Measurements from ENCODE around the gene STXBP6. TPM values are rescaled to one million over a fixed set of nuclear protein-coding genes. Genes with fewer than 3 reads are reported as not detected.
A peak's percentile ranks its signal among the peaks of the same experiment; 100 is the strongest.

The STXBP6 gene
- total and polyA plus RNA-seq, 2 of the 13 experiments (the other 11 are each of a cell fraction or from before 2014, with no cell fraction given), result 35.3 to 42.8 TPM

DNA sequence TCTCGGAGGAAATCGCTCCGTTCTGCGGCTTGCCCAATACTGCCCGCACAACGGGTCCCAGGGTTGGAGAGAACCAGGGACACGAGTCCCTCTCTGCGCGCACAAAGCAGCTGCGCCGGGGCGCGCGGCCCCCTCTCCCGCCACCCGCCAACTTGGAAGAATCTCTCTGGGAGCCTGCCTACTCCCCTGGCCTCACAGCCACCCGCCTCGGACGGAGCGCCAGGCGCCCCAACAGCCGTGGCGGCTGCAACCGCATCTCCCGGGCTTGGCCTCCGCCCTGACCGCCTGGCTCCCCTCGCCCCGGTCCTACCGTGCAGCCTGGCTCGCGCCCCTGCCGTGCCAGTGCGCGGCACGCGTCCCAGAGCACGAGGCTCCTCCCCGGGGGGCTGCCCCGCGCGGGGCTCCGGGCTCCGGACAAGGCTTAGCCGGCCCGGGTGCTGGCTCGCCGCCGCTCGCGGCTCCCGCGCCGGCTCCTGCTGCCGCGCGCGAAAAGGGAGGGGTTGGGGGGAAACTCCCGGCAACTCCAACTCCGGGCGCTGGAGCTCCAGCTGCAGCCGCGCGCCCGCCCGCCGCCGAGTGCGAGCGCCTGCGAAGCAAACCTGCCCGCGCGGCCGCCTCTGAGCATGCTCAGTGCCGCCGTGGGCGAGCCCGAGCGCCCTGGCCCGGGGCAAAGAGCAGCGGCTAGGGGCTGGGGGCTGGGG is at the start of gene STXBP6 (continued):
- TF ChIP-seq, protein P1, sequence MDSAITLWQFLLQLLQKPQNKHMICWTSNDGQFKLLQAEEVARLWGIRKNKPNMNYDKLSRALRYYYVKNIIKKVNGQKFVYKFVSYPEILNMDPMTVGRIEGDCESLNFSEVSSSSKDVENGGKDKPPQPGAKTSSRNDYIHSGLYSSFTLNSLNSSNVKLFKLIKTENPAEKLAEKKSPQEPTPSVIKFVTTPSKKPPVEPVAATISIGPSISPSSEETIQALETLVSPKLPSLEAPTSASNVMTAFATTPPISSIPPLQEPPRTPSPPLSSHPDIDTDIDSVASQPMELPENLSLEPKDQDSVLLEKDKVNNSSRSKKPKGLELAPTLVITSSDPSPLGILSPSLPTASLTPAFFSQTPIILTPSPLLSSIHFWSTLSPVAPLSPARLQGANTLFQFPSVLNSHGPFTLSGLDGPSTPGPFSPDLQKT (CRISPR knock-in tag; IDR thresholded peaks at IDR 0.05; ENCODE audit: borderline replicate concordance), result 0 out of 2 replicates have a peak, but pooled peaks have one; percentile 47
- TF ChIP-seq ZNF24 (IDR thresholded peaks at IDR 0.05) (no peak), KLF12 (CRISPR knock-in tag; IDR thresholded peaks at IDR 0.05; ENCODE audit: borderline replicate concordance) (0 out of 2 replicates have a peak, but pooled peaks have one; percentile 21), ZBTB20 (CRISPR knock-in tag; IDR thresholded peaks at IDR 0.05; ENCODE audit: borderline replicate concordance, low read depth) (no peak), ZNF781 (CRISPR knock-in tag; IDR thresholded peaks at IDR 0.05; ENCODE audit: borderline replicate concordance, not compliant biosample characterization) (peak; percentile 20), RARA (CRISPR knock-in tag; IDR thresholded peaks at IDR 0.05) (no peak), MXD4 (CRISPR knock-in tag; IDR thresholded peaks at IDR 0.05) (peak; percentile 34; the same call in 1 of the 2 replicates), ZNF430 (CRISPR knock-in tag; IDR thresholded peaks at IDR 0.05) (peak; percentile 78), RXRA (CRISPR knock-in tag; IDR thresholded peaks at IDR 0.05) (no peak), MTF1 (CRISPR knock-in tag; IDR thresholded peaks at IDR 0.05) (peak; percentile 39), SAP130 (CRISPR knock-in tag; IDR thresholded peaks at IDR 0.05; ENCODE audit: low read depth) (peak; percentile 59), SPEN (CRISPR knock-in tag; IDR thresholded peaks at IDR 0.05; ENCODE audit: low read depth) (peak; percentile 89), NR2F2 (IDR thresholded peaks at IDR 0.05; ENCODE audit: borderline replicate concordance, low read depth) (0 out of 2 replicates have a peak, but pooled peaks have one; percentile 24), ZFX (CRISPR knock-in tag; IDR thresholded peaks at IDR 0.05; ENCODE audit: low read depth) (peak; percentile 91), ZBTB1 (CRISPR knock-in tag; IDR thresholded peaks at IDR 0.05; ENCODE audit: borderline replicate concordance) (no peak), FOXM1 (CRISPR knock-in tag; IDR thresholded peaks at IDR 0.05) (no peak)
- TF ChIP-seq, protein P2, sequence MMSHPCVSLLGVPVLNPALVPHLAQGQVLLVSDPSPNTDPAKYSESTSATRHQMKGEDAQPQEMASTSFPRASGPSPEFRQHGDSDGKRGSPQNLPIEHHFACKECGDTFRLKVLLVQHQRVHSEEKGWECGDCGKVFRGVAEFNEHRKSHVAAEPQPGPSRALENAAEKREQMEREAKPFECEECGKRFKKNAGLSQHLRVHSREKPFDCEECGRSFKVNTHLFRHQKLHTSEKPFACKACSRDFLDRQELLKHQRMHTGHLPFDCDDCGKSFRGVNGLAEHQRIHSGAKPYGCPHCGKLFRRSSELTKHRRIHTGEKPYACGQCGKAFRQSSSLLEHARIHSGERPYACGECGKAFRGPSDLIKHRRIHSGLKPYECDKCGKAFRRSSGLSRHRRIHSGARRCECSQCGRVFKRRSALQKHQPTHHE (CRISPR knock-in tag; IDR thresholded peaks at IDR 0.05; ENCODE audit: borderline replicate concordance), result peak; percentile 82
- TF ChIP-seq, protein P3, sequence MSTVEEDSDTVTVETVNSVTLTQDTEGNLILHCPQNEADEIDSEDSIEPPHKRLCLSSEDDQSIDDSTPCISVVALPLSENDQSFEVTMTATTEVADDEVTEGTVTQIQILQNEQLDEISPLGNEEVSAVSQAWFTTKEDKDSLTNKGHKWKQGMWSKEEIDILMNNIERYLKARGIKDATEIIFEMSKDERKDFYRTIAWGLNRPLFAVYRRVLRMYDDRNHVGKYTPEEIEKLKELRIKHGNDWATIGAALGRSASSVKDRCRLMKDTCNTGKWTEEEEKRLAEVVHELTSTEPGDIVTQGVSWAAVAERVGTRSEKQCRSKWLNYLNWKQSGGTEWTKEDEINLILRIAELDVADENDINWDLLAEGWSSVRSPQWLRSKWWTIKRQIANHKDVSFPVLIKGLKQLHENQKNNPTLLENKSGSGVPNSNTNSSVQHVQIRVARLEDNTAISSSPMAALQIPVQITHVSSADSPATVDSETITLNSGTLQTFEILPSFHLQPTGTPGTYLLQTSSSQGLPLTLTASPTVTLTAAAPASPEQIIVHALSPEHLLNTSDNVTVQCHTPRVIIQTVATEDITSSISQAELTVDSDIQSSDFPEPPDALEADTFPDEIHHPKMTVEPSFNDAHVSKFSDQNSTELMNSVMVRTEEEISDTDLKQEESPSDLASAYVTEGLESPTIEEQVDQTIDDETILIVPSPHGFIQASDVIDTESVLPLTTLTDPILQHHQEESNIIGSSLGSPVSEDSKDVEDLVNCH (CRISPR knock-in tag; IDR thresholded peaks at IDR 0.05), result no peak
- TF ChIP-seq, protein P4, sequence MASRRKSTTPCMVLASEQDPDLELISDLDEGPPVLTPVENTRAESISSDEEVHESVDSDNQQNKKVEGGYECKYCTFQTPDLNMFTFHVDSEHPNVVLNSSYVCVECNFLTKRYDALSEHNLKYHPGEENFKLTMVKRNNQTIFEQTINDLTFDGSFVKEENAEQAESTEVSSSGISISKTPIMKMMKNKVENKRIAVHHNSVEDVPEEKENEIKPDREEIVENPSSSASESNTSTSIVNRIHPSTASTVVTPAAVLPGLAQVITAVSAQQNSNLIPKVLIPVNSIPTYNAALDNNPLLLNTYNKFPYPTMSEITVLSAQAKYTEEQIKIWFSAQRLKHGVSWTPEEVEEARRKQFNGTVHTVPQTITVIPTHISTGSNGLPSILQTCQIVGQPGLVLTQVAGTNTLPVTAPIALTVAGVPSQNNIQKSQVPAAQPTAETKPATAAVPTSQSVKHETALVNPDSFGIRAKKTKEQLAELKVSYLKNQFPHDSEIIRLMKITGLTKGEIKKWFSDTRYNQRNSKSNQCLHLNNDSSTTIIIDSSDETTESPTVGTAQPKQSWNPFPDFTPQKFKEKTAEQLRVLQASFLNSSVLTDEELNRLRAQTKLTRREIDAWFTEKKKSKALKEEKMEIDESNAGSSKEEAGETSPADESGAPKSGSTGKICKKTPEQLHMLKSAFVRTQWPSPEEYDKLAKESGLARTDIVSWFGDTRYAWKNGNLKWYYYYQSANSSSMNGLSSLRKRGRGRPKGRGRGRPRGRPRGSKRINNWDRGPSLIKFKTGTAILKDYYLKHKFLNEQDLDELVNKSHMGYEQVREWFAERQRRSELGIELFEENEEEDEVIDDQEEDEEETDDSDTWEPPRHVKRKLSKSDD (CRISPR knock-in tag; IDR thresholded peaks at IDR 0.05; ENCODE audit: low read depth), result no peak
- TF ChIP-seq, protein P5, sequence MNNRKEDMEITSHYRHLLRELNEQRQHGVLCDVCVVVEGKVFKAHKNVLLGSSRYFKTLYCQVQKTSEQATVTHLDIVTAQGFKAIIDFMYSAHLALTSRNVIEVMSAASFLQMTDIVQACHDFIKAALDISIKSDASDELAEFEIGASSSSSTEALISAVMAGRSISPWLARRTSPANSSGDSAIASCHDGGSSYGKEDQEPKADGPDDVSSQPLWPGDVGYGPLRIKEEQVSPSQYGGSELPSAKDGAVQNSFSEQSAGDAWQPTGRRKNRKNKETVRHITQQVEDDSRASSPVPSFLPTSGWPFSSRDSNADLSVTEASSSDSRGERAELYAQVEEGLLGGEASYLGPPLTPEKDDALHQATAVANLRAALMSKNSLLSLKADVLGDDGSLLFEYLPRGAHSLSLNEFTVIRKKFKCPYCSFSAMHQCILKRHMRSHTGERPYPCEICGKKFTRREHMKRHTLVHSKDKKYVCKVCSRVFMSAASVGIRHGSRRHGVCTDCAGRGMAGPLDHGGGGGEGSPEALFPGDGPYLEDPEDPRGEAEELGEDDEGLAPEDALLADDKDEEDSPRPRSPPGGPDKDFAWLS (CRISPR knock-in tag; IDR thresholded peaks at IDR 0.05; ENCODE audit: borderline replicate concordance), result 0 out of 2 replicates have a peak, but pooled peaks have one; percentile 63

Data from HepG2 (cell line).